ENCODE measurements around the gene GPD2.
"Not testable (repeated sequence)": the region's sequence is repeated elsewhere in the genome, so short reads cannot be mapped to it uniquely, and the experiment has no call there.

Gene GPD2

DNA sequence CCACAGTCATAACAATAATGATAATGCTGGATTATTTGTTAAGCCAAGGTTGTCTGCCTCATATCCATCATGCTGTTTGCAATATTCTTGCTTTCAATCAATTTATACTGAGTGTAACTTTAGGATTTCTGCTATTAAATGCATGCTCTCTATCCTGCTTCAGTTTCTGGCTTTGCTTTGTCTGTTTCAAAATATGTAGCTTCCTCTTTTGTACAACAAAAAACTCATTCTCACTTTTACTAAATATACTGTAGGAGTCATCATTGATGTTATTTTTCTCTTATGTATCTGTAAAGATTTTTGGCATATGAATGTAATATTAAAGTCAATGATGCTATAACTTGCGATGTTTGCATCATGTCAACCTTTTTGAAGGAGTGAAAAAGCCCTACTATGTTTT, 149.3 kb downstream of the GPD2 start:
- no peak for DNase-seq

DNA sequence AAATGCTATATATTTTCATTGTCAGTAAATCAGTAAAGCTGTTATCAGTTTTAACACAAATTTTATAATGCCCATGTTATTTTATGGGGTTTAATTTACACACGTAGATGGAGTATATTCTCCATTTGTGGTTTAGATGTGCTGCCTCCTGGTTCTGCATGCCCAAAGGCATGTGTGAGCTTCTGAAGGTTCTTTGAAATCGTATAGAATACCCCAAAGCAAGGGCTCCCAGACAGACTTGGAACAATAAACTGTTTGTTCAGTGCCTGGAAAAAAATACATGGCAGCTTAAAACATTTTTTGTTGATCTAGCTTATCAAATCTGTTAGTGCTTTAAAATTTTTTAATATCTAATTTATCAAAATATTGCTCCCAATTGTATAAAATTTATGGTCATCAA, 150.4 kb downstream of the GPD2 start:
- DNase-seq: no peak

DNA sequence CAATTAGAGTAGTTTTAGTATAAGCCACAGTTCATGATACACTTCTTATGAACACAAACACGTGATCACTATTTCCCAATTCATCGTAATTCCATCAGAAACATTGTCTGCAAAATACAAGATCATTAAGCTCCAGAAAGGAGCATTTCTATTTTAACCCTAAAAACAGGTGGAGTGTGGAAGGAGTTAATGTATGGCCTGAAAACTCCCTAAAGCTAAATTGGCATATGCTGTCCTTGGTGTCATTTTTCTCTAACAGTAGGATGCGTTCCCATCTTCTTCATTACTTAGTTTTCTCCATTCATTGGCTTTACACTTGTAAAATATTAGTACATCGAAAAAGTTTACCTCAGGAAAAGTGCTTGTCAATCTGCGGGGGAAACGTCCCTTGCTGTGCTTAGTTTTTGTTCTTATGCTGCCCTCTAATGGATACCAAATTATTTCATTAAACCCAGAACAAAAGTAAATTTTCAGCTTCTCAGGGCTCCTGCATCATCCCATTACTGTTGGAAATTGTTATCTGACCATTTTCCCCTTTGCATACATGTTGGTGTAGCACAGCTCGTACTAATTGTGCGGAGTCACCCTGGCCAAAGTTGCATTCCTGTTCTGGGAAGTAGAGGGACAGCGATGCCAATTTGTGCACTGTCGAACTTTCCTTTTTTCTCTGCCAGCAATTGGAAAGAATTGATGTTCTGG, 153.4 kb downstream of the GPD2 start:
- peak in 9 of 56 donors; percentile 3 to 50 (median 8) for DNase-seq

DNA sequence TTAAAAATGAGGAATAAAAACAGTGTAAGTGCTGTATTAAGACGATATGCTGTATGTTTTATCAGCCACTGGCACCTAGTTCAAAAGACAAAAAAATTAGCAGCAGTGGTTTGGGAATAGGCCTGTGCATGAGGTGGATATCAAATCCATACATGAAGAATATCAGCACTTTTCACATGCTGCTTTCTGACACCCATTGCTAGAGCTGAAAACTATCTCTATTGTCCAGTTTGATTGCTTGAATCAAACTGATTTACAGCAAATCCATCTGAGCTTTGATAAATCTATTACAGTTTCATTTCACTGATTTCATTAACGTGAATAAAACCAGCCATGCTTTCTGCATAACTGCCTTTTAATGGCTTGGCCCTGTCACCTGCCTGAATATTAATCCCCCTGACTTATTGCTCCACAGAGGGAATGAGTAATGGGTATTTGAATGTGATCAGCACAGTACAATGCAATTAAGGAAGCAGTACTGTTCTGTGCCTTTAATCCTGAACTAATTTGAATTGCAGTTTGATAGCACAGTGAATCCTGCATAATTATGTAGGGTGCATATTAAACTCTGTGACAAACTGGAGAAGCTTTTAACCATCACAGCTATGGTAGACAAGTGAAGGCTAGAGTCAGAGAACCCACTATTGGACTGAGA, 154.0 kb downstream of the GPD2 start:
- no peak for DNase-seq

DNA sequence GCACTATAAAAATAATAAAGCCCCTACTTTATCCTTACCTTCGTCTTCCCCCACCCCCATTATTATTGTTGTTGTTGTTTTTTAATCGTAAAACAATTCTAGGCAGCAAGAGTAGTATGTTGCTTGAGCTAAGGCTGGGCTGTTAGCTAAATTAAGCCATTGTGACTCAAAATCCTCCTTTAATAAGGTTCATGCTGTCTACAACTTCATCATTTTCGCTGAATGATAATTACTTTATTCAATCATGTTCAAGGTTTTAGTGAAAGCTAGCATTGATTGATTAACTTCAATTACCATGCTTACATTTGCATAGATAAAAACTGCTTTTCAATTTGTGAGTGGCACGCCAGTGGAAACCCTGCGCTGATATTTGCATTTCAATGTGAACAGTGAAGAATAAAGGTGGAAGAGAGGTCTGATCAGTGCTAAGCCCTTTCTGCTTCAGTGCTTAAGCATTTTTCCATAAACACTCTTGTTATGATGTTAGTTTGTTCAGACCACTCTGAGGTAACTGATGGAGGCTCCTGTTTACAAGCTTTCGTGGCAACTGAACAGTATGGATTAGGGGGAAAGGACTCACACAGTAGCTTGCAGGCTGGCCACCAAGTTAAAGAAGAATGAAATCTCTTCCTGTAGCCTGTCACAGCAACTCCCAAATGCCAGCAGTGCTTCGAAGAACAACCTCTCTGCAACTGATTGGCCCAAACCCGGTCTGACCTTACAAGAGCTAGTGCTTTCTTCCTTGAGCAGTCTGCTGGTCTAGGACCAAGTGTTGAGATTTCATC, 156.8 kb downstream of the GPD2 start:
- no peak for DNase-seq

DNA sequence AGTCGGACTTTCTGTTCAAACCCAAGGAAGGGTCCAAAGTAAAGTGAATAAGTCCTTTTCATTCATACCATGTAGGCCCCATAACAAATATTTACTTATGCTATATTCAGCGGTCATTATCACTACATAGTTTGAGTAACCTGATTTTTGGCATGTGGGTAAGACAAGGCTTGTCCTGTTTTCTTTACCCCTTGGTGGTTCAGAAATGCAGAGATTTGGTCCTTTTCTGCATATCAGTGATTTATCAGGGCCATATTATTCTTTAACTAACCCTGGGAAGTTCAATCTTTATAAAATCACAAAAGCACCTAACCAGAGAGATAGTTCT, 157.4 kb downstream of the GPD2 start:
- DNase-seq: no peak

DNA sequence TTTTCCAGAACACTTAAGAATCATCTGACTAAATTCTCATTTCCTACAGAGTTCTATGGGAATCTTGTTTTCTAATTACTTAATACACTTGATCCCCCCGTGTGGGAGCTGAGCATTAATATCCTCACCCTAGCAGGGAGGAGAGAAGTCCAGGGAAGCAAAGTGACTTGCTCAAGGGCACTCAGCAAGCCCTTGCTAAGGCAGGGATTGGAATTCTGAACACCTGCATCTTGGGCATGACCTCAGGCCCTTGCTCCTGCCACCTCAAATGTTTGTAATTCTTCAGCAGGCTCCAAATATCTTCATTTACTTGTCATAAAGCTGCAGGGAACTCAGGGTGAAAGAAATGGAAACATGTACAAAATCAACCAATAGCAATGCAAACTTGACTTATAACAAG, 162.4 kb downstream of the GPD2 start:
- no peak for DNase-seq

DNA sequence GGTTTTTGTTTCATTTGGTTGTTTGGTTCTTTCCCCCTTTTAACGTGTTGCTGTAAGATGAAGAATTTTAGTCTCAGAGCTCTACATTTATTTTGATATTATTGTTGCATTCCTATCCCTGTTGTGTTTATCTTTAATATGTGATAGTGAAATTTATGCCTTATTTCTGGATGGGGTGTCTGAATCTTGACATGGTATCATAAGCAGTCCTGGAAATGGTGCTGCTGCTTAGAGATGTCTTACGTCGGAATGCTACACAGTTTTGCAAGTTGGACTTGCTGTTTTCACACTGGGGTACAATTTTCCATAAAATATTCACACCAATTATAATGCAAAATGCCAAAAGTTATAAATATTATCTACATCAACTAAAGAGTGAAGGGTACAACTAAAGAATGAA, 164.0 kb downstream of the GPD2 start:
- DNase-seq: no peak

DNA sequence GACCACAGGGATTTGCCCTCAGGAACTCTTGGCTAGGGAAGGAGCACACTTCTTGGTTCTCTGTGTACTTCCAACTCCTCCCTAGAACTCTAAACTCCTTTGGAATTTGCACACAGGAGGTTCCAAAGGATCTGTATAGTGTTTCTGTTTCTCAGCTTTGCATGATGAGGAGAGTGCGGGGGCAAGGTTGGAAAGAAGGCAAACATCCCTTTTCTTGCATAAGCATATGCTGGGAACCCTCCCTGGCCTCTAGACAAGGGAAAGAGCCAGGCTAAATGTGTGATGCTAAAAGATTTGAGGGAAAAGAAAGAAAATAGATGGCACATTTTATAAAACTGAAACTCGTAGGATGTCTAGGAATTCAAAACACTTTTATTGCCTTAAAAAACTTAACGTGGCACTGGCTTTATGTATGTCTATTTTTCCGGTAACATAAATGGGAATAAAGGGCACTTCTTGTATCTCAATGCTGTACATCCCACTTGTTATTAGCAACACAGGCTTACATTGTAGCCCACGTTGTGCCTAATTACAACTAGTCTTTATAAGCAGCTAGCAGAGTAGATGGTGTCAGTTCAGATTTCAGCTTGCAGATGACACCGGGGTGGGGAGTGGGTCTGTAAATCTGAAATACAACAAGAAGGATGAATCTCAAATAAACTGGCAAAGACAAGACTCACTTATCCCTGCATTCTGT, 165.8 kb downstream of the GPD2 start:
- no peak for DNase-seq

DNA sequence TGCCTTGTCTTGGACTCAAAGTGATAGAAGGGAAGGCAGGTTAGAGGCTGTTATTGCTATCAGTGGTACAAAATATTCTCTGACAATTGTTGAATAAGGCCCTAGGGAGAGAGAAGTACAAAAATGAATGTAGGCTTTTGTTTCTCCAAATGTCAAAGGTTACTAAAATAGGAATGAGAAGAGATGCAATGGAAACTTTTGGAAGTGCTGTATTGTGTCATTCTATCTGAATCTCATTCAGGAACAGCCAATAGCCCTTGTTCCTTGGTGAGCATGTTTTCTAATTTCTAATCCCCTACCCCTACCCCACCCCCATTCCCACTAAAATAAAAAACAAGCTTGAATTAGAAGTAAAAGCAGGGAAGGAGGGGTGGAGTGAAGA, 166.4 kb downstream of the GPD2 start:
- no peak for DNase-seq

DNA sequence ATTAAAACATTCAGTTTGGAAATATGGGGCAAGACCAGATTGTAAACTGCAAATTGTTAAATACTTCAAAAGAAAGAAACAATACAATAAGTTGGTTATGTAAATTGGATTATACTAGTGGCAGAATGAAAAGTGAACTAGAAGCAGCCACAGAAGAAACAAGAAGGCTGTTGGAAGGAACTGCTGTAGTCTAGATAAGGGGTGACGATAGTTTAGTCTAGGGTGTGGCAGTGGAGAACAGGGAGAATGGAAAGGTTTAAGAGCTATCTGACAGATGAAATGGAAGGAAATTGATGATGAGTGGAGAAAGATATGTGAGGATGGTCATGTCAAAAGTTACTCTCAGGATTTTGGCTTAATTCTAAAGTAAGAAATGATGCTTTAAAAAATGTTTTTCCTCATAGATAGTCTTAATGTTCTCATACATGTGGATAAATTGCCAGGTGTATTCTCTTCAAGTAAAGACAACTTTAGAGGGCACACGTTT, 179.7 kb downstream of the GPD2 start:
- no peak for DNase-seq

DNA sequence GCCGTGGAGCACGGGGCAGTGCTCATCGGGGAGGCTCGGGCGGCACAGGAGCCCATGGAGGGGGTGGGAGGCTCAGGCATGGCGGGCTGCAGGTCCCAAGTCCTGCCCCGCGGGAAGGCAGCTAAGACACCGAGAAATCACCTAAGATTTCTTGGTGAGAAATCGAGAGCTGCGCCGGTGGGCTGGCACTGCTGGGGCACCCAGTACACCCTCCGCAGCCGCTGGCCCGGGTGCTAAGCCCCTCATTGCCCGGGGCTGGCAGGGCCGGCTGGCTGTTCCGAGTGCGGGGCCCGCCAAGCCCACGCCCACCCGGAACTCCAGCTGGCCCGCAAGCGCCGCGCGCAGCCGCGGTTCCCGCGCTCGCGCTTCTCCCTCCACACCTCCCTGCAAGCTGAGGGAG, 181.9 kb downstream of the GPD2 start:
- not testable (repeated sequence) for DNase-seq

DNA sequence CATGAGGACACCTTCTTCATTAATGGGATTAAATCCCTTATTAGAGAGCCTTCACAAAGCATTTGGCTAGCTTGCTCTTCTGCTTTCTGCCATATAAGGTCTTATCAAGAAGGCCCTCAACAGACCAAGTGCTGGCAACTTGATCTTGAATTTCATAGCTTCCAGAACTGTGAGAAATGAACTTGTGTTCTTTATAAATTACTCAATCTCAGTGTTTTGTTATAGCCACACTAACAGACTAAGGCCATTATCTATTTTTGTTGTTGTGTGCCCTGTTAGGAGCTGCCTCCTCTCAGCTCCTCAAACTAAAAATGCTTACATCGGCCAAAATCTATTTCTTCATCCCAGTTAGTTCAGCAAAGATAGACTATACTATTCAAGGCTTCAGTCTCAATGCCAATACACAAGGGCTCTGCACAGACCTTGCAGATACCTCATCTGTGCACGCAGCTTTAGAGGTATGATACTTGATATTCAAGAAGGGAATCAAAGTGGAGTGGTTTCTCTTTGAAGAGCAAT, 182.9 kb downstream of the GPD2 start:
- DNase-seq: no peak

DNA sequence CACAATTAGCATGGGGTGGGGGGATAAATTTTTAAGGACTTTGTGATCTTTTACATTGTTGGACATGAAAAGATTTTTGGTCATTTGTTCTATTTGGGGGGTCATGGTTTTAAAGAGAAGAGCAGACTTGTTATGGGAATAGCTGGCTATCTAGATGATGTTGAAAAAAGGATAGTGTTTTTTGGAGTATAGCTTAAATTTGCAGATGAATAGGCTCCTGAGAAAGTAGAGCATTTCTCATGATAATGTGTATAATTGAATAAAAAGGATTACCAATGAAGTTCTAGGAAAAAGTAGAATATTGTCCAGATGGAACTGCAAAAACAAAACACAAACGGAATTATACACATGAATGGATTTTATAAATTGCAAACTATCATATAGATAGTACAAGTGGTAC, 186.3 kb downstream of the GPD2 start:
- no peak for DNase-seq

DNA sequence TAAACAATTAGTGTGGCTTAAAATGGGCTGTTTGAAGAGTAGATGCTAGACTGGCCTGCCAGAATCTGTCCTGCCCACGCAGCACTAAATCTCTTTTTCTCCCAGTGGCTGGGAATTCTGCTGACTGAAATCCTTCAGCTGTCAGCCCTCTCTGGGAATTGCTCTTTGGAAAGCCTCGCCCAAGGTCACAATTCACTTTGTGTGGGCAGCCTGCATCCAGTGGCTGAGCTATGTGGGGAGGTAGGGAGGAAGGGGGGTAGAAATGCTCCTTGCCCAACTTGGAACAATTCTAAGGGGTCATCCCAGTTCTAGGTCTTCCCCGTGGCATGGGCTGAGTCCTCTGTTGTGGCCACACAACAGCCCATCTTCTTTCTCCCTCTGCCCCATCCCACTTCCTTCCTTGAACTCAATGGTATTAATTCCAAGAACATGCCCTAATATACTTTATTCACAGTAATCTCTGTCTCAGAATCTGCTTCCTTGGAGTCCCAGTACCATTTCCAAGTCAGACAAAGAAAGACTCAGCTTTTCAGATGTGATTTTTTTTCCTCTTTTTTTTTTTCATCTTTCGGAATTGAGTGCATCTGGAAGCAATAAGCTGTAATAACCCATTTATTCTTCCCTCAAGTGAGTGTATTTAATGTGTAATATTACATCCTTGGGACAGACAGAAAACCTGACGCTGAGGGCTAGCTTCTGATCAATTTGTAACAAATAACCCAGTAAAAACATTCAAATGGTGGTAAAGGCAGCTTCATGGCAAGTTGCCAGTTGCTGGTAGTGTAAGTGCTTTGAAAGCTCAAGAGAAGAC, 189.4 kb downstream of the GPD2 start:
- no peak for DNase-seq

DNA sequence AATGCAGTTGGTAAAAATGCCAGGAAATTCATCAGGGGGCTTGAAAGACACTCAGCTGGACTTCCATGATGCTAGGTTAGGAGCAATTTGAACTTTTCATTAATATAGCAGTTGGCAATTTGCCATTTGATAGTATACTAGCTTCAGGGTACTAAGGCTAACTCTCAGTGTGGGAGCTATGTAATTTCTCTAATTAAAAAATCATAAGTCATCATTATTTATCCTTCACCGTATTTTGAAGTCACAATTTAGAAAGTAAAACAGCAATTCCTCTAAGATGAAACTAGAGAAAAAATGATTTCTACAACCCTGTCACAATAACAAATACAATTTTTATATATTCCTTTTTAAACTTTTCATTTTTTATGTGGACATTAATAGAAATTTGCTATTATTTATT, 190.8 kb downstream of the GPD2 start:
- DNase-seq: no peak

DNA sequence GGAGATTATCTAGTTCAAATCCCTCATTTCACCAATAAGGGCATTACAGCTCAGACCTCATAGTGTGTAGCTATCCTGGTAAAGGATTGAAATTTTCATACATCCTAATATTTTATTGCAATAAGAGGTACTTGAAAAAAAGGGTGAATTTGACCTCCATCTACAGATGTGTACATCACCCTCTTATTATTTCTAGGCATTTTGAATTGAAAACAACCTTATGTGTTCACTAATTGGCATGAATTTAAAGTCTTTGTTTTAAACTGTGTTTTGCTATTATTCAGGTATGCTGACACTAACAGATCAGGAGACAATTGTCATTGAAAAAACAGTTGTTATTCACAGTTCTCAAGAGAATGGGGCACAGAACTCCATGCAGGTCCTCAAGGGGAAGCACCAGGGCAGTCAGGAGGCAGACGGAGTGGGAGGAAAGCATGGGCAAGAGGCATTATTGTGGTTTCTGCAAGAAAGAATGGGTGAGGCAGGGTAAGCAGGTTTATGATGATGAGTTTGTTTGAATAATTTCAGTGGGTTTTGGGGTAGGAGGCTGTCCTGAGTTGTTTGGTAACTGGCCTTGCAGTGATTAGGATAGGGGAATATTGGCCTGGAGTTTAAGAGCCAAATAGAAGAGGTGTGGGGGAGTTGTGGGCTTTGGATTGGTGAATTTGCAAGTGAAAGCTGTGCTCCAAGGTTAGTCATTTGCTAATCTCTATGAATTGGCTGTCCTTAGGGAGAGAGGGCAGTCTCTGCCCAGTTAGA, 194.6 kb downstream of the GPD2 start:
- DNase-seq: no peak

DNA sequence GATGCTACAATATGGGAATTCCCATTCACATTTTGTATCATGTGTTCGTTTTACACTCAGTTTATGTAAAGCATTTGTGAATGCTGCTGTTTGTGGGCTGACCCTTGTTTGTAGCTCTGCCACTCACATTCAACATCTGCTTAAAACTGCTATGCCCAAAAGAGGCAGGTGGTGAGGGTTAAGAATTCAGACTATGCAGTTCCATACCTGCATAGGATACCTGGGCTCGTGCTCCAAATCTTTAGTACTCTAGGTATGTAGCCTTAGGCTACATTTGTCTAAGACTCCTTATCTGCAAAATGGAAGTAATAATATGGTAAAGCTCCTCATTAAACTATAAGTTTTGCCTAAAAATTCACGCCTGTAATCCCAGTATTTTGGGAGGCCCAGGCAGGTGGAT, 199.5 kb downstream of the GPD2 start:
- DNase-seq: no peak

All from amygdala (tissue), 56 donors.